GM18858 (cell line): ENCODE measurements around the gene BLOC1S5.

ENCODE experiments used
- ATAC-seq: cut with Tn5 transposase; IDR thresholded peaks from one replicate; pipeline ENCODE4 v1.9.1; 2021; ENCODE audit not compliant: unreplicated experiment

Gene BLOC1S5, protein sequence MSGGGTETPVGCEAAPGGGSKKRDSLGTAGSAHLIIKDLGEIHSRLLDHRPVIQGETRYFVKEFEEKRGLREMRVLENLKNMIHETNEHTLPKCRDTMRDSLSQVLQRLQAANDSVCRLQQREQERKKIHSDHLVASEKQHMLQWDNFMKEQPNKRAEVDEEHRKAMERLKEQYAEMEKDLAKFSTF

DNA sequence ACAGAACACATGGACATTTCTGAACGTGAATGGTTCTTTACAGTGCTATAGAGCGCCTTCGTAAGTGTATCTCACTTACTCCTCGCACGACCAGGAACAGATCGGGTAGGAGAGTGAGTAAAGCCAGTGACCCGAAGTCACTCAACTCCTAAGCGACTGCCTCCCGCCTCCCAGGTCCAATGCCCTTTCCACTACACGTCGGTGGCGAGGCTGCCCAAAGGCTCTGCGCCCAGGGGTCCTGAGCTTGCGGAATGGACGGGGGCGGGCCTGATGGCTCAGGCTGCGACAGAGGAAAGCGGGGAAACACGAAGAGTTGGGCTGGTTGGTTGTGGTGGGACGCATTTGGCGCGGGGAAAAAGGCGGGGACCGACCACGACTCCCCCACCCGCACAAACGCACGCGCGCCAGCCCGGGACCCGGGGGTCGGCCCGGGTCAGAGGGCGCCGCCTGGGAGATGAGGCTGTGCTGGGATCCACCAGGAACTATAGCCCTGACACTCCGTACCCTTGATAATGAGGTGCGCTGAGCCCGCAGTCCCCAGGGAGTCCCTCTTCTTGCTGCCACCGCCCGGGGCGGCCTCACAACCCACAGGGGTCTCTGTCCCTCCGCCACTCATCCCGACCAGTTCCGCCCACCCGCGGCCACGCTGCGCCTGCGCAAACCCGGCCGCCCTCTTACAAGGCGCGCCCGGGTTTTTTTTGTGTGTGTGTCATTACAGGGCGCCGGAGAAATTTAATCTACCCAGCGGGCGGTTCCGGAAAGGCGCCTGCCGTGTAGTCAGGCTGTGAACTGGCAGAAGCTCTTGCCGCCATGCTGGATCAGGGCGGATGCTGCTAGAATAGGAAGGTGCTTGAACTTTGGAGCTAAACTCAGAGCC, at the start of gene BLOC1S5:
BLOC1S5 (minus strand) TSS at position 629 of the 877 bp plus-strand sequence; CDS start at position 616, 13 bp downstream.
- ATAC-seq = peak; percentile 80

DNA sequence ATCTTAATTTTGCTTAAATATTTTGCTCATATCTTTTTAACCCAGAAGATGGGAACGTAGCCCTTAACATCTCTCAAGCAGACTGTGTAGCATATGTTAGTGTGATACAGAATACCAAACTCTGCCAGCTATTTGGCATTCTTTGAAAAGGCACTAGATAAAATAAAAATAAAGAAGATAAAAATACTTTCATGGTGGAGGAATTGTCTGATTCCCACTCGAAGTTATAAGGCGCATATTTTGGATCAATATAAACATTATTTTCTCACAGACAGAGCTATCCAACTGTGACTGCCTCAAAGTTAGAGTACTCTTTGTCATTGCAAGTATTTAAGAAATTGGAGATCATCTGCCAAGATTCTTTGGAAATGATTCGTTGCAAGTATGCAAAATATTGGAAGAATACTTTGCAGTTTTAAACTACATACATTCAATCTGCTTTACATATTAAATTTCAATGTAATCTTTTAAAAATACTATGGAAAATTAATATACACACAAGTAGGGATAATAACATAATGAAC, 49.0 kb upstream of the BLOC1S5 start:
- no peak for ATAC-seq

DNA sequence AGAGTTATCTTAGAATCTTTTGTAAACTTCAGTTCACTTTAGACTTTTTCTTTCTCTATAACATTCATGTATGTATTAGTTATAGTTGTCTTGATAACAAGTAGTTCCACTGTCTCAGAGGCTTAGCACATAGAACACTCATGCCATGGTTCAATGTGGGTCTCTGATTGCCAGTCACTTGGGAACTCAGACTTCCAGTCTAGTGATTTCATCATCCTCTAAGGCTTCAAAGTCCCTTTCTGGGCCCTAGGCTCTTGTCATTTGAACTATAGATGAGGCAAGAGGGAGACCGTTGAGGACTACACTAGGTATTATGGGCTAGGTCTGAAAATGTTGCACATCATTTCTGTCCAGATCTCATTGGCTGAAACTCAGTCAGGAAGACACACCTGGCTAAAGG, 46.5 kb upstream of the BLOC1S5 start:
- ATAC-seq = no peak

DNA sequence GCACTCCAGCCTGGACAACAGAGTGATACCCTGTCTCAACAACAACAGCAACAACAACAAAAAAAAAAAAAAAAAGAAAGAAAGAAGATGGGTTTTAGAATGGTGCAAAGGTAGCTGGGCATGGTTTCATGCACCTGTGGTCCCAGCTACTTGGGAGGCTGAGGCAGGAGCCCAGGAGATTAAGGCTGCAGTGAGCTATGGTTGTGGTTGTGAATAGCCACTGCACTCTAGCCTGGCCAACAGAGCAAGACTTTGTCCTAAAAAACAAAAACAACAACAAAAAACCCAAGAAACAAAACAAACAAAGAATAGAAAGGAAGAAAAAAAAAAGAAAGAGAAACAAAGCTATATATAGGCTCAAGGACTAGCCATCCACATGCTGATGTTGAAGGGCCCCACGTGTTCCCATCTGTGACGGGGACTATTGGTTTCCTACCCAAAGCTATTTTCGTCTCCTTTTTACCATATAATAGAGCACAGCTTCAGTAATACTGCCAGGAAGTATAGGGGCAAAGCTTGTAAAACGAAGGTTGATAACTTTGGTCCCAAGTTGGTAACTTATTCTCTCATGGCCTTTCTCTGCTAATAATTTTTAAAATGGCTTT, 46.0 kb upstream of the BLOC1S5 start:
- peak; percentile 75 for ATAC-seq

DNA sequence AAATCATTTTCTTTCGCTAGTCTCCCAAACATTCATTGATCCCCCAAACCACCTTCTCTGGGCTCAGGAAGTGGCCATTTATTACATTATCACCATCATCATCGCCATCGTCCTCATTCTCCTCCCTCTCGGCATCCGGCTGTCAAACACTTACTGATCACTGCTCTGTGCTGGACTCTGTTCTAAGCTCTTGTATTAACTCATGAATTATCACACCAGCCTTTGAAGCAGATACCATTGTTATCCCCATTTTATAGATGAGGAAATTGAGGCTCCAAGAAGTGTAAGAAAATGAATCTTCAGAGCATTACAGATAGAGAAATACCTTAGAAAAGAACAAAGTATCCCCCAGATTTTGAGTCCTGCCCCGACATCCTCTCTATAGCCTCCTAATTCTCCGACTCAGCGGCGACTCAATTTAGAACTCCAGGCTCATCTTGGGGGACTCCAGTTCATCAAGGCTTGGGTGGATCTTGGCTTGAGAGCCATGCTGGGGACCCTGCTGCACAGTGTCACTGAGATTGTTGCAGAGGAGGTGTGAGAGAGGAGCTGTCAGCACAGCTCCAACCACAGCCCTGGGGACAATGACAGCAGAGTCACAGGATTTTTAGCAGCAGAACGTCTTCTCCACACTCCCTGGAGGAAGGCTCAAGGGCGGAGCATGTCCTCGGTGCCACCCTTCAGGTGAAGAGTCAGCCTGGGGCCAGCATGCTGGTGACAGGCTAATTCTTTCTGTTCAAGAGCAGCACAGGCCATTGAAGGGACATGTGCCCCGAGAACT, 44.8 kb upstream of the BLOC1S5 start:
- ATAC-seq = no peak

DNA sequence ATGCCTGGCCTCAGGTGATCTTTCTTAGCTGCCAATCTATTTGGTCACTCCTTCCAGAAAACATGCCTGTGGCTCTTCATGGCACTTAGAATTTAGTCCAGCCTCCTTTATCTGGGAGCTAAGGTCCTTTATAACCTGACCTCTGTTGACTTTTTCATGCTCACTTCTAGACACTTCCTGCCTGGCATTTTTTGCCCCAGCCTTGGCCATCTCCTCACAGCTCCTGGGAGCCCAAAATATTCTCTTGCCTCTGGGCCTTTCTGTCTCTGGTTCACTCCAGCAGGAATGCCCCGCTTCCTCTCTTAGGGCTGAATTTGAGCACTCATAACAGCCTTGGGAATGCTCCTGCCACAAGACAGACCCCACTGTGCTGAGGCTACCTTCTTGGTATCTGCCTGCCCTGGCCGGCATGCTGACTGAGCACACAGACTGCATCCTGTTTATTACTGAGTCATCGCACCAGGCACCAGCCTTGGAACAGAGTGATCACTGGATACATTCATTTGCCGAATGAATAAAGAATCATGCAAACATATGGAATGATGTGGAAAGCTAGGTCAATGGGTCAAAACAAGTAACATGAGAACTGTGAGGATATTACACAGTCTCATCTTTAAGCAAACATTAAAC, 44.0 kb upstream of the BLOC1S5 start:
- ATAC-seq = no peak

DNA sequence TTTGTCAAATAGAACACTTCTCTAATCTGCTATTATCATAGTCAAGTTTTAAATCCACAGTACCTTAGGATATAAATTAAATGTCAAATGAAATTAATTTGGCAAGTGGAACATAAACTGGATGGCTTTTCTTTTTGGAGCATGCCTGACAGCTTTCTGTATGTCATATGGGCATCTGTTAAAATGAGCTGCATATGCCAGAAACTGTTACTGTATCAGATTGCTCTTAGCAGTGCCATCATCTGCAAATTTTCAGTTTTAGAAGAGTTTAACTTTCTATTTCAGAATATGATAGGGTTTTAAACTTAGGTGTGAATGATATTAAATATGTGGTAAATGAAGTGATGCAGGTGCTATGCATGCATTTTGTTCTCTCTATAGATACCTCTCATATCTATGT, 41.6 kb upstream of the BLOC1S5 start:
- no peak for ATAC-seq

DNA sequence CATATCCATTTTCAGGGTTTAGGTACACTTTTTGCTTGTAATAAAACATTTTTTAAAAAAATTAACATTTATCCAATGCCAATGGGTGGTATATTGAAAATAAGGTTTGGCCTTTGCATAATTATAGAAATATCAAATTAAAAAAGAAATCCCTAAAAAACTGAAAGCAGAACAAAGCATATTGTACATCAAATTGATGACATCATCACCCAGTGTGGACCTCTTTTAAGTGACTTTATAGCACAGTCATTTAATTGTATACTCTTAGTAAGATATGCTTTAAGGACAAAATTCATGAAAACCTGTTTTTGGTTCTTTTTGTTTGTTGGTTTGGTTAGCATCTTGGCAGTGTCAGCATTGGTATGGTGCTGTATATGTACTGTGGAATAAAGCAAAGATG, 39.5 kb upstream of the BLOC1S5 start:
- ATAC-seq = no peak

DNA sequence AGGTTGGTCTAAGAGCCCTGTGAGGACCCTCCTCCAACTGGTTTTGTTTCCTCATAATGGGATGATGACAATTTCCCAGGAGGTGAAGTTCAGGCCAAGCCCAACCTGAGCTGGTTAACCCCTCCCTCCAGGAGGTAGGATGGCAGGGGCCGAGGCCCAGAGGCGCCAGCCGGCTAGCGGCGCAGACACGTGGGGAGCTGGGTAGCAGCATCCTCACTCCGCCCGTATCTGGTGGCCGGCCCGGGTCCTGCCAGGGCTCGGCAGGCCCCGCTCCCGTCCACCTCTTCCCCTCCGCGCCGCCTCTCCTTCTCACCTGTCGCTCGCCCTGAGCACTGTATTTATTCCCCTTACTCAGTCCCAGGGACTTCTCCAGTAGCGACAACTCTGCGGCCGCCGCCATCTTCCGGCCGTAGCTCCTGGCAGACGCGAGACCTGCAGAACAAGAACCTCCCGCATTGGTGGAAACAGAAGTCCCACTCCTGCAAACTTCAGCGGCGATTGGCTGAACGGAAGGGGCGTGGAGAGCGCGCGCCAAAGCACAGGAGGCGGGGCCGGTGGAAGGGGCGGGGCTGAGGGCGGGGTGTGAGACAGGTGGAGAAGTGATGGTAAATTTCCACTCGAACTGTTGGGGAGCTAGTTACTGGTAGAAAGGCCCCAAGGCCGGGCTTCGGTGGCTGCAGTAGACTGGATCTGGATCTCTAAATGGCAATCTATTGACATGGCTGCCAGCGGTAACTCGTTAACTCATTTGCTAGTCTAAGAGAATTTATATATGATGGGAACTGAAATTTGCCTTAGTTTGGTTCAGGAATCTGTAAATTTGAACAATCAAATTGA, 38.2 kb upstream of the BLOC1S5 start, which contains the start of gene EEF1E1:
EEF1E1 (minus strand) TSS at position 427 of the 837 bp plus-strand sequence; CDS start at position 400, 27 bp downstream.
- ATAC-seq = peak; percentile 98

DNA sequence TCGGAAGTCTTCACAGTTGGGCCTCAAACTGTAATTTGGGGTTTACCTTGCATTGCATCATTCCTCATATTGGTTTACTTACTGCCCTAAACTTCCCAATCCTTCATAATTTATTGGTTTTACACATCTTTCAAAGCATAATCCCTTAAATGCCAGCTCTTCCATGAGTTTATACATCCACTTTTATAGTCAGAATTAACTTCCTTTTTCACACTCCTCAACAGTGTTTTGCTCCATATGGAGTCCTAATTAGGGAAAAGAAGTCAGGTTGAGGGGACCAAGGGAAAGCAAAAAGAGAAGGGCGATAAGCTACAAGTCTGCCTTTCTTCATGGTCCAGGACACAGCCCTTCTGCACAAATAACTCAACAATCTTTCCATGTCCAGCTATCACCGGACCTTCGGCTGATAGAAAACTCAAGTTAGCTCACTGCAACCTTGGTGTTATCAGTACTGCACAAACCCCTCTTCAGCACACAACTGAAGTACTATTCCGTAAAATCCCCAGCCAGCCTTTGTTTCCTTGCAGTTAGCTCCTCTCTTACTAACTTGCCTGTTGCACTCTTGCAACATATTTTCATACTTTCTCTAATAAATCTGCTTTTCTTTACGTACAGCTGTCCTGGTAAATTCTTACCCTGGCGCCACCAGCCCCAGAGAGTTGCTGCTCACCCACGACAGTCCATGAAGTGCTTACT, 36.1 kb upstream of the BLOC1S5 start:
- no peak for ATAC-seq

DNA sequence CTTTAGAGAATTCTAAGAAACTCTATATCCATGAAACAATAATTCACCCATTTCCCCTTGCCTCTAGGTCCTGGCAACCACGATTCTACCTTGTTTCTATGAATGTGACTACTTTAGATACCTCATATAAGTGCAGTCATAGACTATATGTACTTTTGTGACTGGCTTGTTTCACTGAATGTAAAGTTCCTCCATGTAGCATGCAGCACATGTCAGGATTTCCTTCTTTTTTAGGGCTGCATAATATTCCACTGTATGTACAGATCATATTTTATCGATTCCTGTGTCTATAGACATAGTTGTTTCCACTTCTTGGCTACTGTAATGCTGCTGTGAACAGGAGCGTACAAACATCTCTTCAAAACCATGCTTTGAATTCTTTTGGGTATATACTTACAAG, 26.5 kb upstream of the BLOC1S5 start:
- ATAC-seq = no peak

DNA sequence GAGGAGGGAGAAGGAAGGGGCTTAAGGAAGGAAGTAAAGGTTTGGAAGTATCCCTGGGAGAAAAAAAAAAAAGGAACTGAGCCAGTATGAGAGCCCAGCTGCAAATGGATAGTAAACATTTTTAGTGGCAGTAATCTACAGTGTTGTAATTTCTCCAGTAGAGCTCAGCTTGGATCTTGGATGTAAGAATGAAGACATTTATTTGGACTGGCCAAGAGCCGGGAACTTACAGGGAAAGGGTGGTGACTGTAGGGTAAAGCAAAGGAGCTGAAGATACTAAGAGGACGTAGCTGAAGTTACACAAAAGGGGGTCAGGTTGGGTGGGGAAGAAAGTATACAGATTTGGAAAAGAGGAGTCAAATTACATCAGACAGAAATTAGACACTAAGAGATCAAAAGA, 24.7 kb upstream of the BLOC1S5 start:
- ATAC-seq = no peak

DNA sequence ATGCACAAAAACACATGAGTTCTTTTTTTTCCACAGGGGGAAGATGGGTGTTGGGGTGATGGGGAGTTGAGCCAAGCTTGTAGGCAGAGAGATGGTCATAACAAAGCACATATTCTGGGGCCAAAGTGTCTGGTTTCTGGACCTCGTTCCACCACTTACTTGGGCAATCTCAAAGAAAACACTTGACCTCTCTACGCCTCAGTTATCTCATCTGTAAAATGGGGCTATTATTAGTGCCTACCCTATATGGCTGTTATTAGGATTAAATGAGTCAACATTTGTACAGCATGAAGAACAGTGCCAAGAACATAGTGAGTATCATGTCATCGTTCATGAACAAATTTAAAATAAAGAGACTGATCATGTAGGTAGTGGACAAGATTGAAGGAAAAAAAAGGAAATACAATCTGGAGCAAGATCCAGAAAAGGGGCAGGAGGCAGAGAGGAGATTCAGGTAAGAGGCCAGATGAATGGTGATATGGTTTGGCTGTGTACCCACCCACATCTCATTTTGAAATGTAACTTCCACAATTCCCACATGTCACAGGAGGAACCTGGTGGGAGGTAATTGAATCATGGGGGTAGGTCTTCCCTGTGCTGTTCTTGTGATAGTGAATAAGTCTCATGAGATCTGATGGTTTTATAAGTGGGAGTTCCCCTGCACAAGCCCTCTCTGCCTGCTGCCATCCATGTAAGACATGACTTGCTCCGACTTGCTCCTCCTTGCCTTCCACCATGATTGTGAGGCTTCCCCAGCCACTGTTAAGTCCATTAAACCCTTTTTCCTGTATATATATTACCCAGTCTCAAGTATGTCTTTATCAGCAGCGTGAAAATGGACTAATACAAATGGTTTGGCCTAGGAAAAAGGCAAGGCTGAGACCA, 23.9 kb upstream of the BLOC1S5 start:
- no peak for ATAC-seq

DNA sequence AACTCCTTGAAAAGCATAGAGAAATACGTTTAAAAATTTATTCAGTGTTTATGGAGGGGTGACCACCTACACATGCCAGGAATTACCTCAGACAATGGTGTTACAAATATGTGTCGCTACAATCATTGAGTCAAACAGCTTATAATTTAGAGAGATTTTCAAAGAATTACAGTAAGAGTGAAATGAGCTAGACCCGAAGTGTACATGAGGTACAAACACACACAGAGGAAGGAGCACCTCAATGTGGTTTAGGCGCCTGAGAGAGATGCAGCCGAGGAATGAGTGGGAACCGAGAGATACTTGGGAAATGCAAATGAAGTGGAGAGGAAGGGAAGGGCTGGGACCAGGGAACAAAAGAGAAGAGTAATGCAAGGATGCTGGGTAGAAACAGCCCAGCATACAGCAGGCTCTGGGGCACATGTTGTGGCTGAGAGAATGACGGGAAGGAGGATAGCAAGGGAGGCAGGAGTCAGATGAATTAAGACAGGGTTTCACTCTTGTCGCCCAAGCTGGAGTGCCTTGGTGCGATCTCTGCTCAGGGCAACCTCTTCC, 22.6 kb upstream of the BLOC1S5 start:
- ATAC-seq = no peak

DNA sequence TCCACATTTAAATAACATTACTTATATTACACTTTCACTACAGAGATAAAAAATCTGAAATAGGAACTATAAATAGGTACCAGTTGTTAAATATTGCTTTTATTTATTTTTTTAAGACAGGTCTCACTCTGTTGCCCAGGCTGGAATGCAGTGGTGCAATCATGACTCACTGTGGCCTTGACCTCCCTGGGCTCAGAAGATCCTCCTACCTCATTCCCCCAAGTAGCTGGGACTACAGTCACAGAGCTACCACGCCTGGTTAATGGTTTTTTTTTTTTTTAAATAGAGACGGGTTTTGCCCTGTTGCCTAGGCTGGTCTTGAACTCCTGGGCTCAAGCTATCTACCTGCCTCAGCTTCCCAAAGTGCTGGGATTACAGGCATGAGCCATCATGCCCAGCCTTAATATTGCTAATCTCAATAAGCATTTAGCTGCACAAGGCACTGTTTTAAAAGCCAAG, 20.9 kb upstream of the BLOC1S5 start:
- no peak for ATAC-seq

DNA sequence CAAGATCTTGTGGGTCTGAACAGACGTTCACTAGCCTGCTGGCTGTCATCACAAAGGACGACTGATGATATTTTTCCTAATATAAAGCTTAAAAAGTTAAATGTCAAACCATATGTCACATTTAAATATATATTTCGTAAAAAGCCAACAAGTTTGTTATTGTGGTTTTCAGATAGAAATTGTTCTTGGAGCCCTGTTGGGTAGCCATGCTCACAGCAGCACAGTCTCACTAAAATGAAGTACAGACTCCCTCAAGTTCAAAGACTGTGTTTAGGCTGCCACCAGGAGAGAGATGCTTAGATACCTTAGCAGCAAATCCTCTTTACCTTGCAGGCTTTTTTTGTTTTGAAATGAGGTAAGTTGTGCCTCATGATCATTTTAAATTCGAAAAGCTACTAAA, 20.4 kb upstream of the BLOC1S5 start:
- ATAC-seq = no peak
